HG03108 (cell line): ENCODE results near the gene MYO16.
"Not testable (repeated sequence)": the region's sequence is repeated elsewhere in the genome, so short reads cannot be mapped to it uniquely, and the experiment has no call there.

ENCODE experiments used
- ATAC-seq: cut with Tn5 transposase; IDR thresholded peaks from one replicate; pipeline ENCODE4 v1.9.1; 2021; ENCODE audit warnings: moderate library complexity; ENCODE audit not compliant: unreplicated experiment

The MYO16 gene

GRCh38 chr13:109214393-109214792, 585.0 kb downstream of the MYO16 start:
- no peak for ATAC-seq

DNA sequence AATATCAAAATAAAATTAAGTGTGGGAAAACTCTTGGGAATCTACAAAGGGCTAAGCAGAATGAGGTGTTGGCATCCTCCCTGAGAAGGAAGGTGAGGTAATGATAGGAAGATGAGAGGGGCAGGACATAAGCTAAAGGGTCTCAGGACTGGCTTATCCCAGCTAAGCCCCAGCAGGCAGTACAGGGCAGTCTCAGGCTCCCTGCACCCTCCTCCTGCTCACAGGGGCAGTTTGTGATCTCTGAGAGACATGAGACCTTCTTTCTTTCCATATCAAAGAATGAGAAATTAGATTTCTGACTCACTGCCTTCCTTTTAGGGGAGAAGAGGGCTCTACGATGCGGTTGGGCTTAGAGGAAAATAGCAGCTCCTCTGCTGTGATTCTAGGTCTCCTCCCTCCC, 586.0 kb downstream of the MYO16 start:
- no peak for ATAC-seq

DNA sequence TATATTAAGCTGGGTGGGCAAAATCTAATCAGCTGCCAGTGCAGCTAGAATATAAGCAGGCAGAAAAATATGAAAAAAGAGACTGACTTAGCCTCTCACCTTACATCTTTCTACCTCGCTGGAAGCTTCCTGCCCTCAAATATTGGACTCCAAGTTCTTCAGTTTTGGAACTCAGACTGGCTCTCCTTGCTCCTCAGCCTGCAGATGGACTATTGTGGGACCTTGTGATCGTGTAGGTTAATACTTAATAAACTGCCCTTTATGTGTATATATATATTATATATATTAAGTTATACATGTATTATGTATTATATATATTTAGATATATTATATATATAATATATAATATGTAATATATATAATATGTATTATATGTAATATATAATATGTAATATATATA, 588.1 kb downstream of the MYO16 start:
- not testable (repeated sequence) for ATAC-seq

DNA sequence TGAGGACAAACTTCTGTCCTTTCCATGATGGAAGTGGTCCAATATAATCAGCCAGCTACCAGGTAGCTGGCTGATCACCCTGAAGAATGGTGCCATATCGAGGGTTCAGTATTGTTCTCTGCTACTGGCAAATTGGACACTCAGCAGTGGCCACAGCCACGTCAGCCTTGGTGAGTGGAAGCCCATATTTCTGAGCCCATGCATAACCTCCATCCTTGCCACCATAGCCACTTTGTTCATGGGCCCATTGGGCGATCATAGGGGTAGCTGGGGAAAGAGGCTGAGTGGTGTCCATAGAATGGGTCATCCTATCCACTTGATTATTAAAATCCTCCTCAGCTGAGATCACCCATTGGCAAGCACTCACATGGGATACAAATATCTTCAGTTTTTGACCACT, 591.2 kb downstream of the MYO16 start:
- no peak for ATAC-seq

DNA sequence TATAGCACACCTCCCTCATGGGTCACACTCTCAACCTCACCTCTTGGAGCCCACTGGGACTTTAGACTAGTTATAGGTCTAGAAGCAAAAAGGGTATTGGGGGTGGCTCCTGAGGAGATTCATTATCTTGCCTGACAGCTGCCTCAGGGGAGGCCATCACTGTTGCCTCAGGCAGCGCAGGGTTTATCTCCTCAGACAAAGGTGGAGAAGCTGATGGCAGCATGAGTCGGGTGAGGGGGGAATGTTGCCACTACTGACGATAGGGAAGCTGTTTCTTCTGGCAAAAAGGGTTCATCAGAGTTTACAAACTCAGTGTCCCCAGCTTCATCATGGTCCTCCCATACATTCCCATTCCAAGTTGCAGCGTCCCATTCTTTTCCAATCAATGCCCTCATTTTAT, 594.6 kb downstream of the MYO16 start:
- ATAC-seq = no peak

DNA sequence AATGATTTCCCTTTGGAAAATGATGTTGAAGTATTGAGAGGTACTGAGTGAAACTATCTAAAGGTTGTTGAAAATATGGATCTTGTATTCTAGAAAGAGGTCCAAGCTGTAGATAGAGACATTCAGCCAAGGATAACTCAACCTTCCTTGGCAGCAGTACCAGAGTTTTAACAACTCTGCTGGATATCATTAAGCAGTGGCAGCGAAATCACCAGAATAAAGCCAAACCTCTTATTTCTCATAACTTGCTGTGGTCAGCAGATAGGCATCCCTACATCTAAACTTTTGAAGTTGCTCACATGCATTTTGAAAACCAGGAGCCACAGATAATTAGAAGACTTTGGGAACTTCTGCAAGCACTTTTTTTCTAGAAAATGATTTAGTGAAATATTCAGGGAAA, 597.2 kb downstream of the MYO16 start:
- no peak for ATAC-seq

- ATAC-seq = no peak
These were observed 598.0 kb downstream of the MYO16 start for GRCh38 chr13:109227344-109227940.

- ATAC-seq = no peak
These were observed 598.8 kb downstream of the MYO16 start for GRCh38 chr13:109228211-109228610.

DNA sequence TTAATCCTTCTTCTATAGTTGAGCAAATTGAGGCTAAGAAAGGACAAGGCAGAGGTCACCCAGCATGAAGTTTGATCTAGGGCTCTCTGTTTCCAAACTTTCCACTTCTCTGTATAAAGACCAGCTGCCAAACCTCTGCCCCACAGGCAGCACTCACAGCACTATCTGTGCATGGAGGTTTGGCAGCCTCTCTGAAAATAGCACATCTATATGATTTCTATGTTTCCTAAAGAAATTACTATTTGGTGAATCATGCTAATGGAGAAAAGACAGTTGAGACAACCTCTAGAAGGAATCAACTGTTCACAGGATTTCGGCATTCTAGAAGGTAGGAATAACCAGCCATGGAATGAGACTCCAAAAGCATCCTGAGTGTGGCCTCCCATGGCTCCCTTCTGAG, 602.5 kb downstream of the MYO16 start:
- ATAC-seq = no peak

- no peak for ATAC-seq
These were observed 603.9 kb downstream of the MYO16 start for GRCh38 chr13:109233293-109233692.

DNA sequence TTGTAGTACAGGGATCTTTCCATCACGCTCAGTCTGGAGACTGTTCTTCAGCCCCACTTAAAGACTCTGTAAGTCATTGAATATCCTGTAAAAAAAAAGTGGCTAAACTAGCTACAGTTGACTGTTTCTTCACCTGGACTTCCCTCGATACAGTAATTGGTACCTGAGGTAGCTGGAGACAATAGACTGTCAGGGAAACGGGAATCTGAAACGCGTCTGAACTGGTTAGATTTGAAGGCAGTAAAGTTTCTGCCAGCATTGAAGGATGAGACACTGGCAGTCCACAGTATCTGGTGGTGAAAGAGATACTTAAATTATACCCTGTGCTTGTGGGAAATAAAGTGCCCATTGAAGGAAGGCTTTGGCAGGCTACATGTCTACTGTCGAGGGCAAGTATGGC, 606.5 kb downstream of the MYO16 start:
- no peak for ATAC-seq

DNA sequence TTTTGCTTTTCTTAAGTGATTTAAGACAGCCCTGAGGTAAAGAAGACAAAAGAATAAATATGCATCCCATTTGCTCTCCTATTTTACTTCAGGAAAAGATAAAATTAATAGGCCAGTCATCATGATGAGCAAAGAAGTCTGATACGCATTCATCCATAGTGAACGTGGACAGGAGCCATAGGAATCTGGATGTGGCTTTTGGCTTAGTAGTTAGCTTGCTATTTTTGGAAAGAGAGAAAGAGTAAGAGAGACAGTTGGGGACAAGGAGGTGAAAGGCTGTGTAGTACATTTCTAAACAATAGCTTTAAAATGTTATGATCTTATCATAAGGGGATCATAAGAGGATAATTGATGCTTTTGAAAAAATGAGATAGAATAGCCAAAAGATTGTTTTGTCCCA, 611.7 kb downstream of the MYO16 start:
- ATAC-seq = no peak

GRCh38 chr13:109243311-109243951, 614.0 kb downstream of the MYO16 start:
- ATAC-seq = no peak

DNA sequence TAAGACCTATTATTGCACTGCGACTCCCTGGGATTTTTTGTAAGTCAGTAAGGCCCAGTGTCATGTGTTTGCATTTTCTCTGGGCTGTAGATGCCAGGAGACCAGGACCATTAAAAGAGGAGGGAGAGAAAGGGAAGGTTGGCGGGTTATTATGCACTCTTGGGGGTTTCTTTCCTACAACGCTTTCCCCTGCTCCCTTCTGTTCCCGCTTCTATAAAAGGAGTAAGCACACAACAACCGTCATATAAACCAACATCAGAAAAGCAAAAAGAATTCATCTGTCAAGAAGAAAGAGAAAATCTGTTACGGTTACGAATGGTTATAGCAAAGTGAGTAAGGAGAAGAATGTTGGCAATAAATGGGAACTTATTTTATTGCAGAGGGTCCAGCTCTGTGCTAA, 615.2 kb downstream of the MYO16 start:
- no peak for ATAC-seq

DNA sequence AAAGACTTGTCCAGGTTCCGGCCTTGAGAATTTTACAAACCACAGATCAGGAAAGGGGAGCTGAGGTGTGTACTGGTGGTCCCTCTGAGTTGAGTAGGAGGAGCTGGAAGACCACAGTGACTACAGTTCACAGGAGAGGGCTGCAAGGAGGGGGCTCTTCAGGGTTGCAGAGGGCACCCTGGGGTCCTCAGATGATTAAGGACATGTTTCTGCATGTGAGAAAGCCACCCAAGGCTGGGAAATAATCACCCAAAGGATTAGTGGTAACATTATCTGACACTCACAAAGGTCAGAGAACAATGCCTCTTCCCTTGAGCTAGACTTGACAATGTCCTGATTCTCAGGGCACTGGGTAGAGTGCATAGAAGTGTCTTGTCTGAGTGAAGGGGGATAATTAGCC, 616.6 kb downstream of the MYO16 start:
- ATAC-seq = no peak

DNA sequence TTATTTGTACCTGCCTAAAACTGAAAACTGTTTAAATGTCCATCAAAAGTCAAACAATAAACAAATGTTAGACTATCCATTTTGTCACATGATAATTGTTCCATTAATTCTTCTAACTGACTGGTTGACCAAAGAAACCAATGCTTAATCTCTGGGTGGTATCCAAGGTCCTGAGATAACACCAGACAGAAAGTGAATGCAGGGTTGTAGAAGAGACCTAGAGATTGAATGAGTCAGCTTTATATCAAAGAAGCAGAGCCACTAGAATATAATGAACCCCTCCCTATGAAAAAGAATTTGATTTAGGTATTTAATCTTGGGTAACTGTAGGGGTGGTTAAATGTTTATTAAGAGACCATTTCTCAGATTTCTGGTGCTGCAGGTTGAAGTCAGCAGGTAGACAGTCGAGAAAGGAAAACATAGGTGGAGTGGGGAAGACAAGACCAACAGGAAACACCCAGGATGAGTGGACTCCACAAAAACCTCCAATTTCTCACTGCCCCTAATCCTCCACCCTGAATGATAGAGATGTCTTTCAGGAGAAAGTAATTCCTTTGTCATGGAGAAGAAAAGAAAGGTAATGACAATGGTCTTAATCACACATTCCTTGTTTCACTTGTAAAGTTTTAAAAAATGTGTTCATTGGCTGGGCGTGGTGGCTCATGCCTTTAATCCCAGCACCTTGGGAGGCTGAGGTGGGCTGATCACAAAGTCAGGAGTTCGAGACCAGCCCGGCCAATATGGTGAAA, 620.5 kb downstream of the MYO16 start:
- no peak for ATAC-seq

- no peak for ATAC-seq
These were observed 622.5 kb downstream of the MYO16 start for GRCh38 chr13:109251956-109252355.

DNA sequence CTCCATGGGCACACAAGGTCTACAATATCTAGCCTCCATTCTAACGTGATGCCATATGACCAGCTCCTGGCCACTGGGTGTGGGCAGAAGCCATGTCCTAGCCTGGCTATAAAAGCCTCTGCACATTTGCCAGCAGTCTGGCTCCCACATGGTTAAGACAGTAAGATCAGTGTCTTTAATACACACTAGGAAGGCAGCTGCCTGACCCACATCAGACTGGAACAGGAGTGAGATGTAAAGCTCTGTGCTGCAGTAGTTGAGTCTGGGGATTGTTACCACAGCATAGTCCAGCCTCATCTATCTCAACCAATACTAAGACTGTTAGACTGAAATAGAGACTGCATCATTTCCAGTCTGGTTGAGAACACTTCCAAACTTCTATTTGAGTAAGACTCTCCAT, 623.9 kb downstream of the MYO16 start:
- ATAC-seq = no peak

GRCh38 chr13:109254274-109254673, 624.9 kb downstream of the MYO16 start:
- ATAC-seq = no peak

DNA sequence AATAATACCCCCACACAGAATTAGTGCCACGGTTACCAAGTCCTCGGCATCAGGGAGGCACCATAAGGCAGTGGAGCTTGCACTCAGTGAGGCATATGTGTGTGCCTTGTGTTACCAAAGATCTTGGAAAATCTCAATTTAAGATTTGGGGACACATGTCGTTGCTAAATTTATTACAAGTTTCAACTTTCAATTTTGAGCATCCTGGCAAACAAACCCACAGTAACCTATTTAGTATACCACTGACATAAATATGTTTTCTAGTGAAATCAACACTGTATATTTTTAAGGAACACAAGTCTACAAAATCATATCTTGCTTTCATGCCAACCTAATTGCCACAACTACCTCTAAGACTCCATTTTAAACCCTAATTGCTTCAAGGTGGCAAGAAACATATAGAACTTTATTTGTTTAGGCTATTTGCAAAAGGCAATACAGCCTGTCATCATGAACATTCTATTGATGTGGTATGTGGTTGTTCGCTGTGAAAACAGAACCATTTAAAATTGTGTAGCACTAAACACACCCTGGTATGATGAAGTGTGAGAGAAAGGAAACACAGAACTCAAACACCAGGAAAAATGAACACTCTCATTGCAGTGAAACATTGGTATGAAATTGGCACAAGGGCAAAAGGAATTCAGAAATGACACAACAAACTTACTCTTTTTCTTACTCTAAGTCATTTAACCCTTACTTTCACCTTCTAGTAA, 625.9 kb downstream of the MYO16 start:
- no peak for ATAC-seq

DNA sequence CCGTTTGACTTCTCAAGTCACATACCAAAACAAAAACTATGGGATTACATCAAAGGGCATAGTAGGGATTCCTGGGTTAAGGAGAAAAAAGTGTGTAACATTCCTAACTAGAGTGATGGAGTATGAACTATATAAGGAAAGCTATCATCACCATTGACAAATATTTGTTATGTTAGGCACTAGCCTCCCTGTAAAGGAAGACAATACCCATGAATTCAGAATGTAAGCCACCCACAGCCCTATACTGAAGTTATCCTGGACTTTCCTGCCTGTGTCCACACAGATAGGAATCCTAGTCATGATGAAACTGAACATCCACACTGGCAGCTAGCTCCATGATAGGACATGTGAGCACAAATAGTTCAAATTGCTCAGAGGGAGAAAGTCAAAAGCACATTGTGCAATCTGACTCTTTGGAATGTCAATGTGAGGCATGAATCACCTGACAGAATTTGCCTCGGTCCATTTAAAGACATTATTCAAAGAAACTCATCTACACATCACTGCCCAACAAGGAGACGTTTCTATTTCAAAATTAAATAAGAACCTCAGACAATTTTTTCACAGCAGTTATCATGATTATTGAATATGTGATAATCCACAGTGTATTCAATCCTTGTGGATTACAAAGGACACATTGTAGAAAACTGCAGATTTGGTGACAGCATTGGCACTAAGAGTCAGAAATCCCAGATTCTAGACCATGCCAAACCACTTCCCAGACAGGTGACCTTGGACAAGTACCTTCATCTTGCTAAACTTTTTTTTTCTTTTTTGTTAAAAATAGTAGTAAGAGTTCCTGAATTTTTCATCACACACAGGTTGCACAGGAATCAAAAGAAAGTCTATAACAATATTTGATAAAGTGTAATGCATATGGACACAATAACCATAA, 627.7 kb downstream of the MYO16 start:
- ATAC-seq = no peak
